ENCODE data around the gene FSD1.
"Not testable (repeated sequence)": the region's sequence is repeated elsewhere in the genome, so short reads cannot be mapped to it uniquely, and the experiment has no call there.

Gene FSD1

DNA sequence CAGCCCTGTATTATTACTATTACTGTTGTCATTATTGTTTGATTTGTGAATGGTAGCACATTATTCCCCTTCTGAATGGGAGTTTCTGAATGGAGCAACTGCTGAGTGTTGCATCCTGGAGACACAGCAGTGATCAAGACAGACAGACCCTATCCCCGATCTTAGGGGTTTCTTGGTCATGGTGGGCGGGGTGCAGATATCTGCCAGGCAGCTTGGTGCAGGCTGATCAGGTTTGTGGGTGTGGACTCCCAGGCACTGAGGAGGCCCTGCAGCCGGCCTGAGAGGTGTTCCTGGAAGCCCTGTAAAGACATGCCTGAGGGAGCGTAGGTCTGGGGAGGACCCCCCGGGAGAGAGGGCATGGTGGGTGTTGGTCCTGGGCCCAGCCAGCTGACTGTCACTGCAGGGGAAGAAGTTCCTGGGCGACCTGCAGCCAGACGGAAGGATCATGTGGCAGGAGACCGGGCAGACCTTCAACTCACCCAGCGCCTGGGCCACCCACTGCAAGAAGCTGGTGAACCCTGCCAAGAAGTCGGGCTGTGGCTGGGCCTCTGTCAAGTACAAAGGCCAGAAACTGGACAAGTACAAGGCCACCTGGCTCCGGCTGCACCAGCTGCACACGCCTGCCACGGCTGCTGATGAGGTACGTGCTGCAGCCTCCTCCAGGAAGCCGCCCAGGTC is 41.1 kb downstream of the FSD1 start:
- DNase-seq (ENCODE audit: low read depth), result no peak

- no peak for DNase-seq (ENCODE audit: low read depth)
These were observed 41.6 kb downstream of the FSD1 start for GRCh38 chr19:4346020-4346383.

GRCh38 chr19:4347521-4347920 is 43.1 kb downstream of the FSD1 start:
- DNase-seq (ENCODE audit: low read depth), result no peak

DNA sequence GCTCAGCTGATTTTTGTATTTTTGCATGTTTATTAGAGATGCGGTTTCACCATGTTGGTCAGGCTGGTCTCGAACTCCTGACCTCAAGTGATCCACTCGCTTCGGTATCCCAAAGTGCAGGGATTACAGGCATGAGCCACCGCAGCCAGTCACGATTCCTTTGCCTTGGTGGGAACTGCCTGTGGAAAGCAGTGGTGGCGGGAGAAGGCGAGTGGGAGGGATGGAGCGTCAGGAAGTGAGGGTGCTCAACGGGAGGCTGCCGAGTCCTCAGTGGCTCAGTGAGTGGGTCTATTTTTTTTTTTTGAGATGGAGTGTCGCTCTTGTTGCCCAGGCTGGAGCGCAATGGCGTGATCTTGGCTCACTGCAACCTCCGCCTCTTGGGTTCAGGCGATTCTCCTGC is 44.8 kb downstream of the FSD1 start:
- DNase-seq (ENCODE audit: low read depth), result not testable (repeated sequence)

GRCh38 chr19:4350111-4350510 is 45.7 kb downstream of the FSD1 start:
- no peak for DNase-seq (ENCODE audit: low read depth)

- no peak for DNase-seq (ENCODE audit: low read depth)
These were observed 46.3 kb downstream of the FSD1 start for GRCh38 chr19:4350726-4351125.

GRCh38 chr19:4352701-4353121 is 48.3 kb downstream of the FSD1 start:
- no peak for DNase-seq (ENCODE audit: low read depth)

- no peak for DNase-seq (ENCODE audit: low read depth)
These were observed 49.9 kb downstream of the FSD1 start for GRCh38 chr19:4354282-4354681.

GRCh38 chr19:4354897-4355296 is 50.5 kb downstream of the FSD1 start:
- DNase-seq (ENCODE audit: low read depth), result no peak

- no peak for DNase-seq (ENCODE audit: low read depth)
These were observed 52.8 kb downstream of the FSD1 start for GRCh38 chr19:4357095-4357797.

GRCh38 chr19:4357921-4358326 is 53.5 kb downstream of the FSD1 start:
- DNase-seq (ENCODE audit: low read depth), result no peak

GRCh38 chr19:4358709-4359626 is 54.6 kb downstream of the FSD1 start:
- no peak for DNase-seq (ENCODE audit: low read depth)

- no peak for DNase-seq (ENCODE audit: low read depth)
These were observed 55.2 kb downstream of the FSD1 start for GRCh38 chr19:4359627-4360000.

DNA sequence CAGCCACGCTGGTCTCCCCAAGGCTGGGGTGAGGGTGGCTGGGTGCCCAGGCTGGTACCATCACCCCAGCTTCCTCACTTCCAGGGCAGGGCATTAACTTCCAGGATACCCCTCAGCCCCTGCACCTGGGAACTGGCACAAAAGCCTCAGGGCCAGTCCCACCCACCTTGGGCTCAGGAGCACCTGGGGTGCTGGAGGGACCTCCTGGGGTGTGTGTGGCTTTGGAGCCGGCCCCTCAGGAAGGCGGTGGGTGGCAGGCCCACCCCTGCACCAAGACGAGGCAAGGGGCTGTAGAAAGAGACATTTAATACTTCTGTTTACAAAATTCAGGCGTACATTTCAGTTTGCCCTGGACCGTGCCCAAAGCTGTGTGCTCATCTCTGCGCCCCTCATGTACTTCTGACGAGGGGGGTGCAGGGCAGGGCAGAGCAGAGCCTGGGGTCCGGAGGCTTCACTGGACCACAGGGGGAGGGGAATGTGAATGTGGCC is 55.7 kb downstream of the FSD1 start:
- no peak for DNase-seq (ENCODE audit: low read depth)

DNA sequence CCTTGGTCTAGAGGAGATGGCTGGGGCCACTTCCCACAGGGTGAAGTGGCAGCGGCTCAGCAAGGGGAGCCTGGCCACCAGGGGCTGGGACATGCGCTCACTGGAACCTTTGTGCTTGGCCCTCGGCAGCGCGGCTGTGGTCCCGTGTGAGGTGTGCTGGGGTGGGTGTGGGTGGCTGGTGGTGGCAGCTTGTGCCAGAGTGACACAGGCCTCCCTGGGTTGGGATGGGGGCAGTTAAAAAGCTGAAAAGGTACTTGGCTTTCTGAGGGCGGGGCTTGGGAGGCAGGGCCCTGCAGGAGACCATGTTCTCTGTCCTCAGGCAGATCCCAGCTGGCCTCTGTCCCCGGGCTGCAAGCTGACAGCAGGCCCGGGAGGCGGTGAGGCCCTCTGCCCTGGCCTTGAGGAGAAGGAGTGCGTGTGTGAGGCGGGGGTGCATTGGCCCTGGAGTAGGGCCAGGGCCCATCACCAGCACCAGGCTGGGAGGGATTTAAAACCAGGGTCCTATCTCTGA is 56.3 kb downstream of the FSD1 start:
- DNase-seq (ENCODE audit: low read depth), result no peak

DNA sequence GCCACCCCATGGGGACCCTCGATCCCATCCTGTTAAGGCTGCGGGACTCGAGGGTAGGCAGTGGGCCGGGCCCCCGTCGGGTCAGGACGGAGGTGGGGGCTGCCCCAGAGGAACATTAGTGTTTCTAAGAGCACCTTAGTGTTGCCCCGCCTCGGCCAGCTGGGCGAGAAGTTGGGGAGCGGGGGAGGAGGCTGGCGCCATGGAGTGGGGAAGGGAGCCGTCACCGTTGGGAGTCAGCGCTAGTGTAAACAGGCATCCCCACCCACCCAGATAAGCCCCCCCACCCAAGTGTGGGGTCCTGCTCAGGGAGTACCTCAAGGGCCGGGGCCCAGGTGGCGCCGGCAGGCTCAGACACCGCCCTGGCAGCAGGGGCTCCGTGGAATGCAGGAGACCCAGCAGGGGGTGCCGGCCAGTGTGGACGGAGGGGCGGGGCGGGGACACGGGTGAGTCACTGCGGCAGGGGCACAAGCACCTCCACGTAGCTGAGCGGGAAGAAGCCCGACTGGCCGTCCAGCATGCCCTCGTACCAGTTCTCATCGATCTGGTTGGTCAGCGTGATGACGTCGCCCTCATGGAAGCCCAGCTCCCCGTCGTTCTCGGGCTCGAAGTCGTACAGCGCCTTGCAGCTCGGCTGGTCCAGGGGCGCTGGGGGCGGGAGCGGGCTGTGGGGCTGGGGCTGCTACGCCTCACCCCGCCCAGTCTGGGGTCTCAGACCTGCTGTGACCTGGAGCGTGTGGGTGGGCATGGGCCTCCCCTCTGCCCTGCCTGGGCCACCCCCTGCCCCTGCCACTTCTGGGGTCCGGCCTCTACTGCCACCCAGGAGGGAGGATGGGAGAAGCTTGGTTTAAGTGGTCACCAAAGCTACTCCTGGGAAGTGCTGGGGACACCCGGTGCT is 57.0 kb downstream of the FSD1 start:
- DNase-seq (ENCODE audit: low read depth), result no peak

DNA sequence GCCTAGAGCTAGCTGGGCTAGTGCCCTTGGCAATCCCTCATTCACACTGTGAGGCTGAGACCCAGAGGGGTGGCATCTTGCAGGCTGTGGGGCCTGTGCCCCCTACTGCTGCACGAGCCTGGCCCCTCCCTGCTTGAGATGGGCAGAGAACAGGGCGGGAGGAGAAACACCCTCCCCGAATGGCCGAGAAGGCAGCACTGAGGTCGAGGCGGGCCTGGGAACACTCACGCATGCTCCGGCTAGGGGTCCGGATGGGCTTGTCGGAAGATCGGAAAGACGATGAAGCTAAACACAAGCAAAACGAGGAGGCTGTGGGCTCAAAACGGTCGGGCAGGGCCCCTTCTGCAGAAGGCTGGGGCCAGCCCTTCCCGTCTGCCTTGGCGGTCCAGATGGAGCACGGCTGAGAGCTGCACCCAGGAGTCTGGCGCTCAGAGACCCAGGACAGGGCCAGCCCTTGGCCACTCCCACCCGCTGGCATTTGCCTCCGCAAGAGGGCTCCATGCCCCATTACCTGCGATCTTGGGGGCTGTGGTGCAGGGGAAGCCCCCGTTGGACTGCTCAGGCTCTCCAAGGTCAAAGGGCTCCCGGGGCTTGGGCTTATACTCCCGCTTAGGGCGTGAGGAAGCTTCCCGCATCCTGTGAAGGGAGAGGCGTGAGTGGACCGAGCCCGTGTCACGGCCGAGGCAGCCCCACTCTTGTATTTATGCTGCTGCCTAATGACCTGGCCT is 57.9 kb downstream of the FSD1 start:
- no peak for DNase-seq (ENCODE audit: low read depth)

DNA sequence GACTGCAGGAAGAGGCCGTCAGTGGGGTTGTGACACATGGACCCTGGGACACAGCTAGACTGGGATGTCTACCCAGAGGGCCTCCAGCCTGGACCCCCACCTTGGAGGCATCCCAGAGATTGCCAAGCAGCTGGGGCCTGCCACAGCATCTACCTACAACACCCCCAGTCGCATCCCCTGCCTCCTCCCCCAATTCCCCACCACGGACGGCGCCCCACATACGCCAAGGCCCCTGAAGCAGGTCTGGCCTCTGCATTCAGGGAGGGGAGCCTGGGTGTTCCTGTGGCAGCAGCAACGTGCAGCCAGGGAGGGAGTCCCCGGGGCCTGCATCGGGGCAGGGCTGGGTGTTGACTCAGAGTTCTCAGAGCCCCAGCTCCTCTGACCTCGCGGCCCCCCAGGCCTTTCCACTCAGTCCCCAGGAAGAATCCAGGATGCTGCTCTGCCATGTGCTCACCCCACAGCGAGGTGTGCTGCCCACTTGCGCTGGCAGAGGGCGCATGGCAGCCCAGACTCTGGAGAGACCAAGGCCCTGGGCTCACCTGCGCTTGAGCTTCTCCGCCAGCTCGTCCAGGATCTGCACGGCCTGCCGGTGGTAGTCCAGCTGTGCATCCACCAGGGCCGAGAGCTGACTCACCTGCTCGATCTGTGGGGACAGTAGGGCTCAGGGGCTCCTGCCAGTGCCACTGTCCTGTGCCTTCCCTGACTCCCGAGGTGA is 58.6 kb downstream of the FSD1 start:
- DNase-seq (ENCODE audit: low read depth), result no peak

- DNase-seq (ENCODE audit: low read depth), result no peak
These were observed 59.3 kb downstream of the FSD1 start for GRCh38 chr19:4363571-4364304.

Measured in activated T-helper 9 cell treated with anti-CD3 and anti-CD28 coated beads, Interleukin-2, amount 50 U/mL, for 16 hours (primary cell).